K562 (cell line): ENCODE data around the gene ARHGDIB. TPM values are rescaled to one million over a fixed set of nuclear protein-coding genes. Genes with fewer than 3 reads are reported as not detected.
A peak's percentile ranks its signal among the peaks of the same experiment; 100 is the strongest.

Experiments used
- BHLHE40 ChIP-seq: IDR thresholded peaks from 2 replicates; pipeline ENCODE4 v1.6.1; 2011; ENCODE audit warnings: low read length, improper control_type of control experiment
- CHD4 ChIP-seq: fragments of 200-600 bp; sonication (generic); IDR thresholded peaks from 3 replicates; pipeline ENCODE4 v1.6.1; 2012; ENCODE audit warnings: low read depth, mild to moderate bottlenecking, mixed read lengths, low read length, inconsistent platforms; ENCODE audit not compliant: insufficient read depth, insufficient replicate concordance, poor library complexity, severe bottlenecking
- DIDO1 ChIP-seq: fragments of 450-650 bp; IDR thresholded peaks from 2 replicates; pipeline ENCODE4 v1.6.1; 2016; ENCODE audit warnings: low read depth, missing biosample characterization, missing genetic modification characterization
- GABPA ChIP-seq: fragments of 200-800 bp; sonication (Bioruptor generic); conservative IDR thresholded peaks from 2 replicates; pipeline ENCODE4 v1.6.1; 2016; ENCODE audit warnings: low read depth, missing genetic modification characterization, missing compliant biosample characterization
- GABPB1 ChIP-seq: sonication (generic); formaldehyde crosslinking; IDR thresholded peaks from 2 replicates; pipeline ENCODE4 v1.8.0; 2022; ENCODE audit warnings: mild to moderate bottlenecking, missing genetic modification reagents
- MYBL2 ChIP-seq, 2 experiments: fragments of 450-650 bp in 1 of 2; sonication (generic) in 1 of 2; formaldehyde crosslinking in 1 of 2; IDR thresholded peaks; 2 replicates each; pipeline versions ENCODE4 v1.6.1 to v1.8.1; 2017 to 2022; ENCODE audit warnings: borderline replicate concordance in 1 of 2, inconsistent platforms in 1 of 2, low read depth in 1 of 2, mild to moderate bottlenecking in 1 of 2, missing genetic modification reagents in 1 of 2, moderate library complexity in 1 of 2
- TBP ChIP-seq: optimal IDR thresholded peaks from 2 replicates; pipeline ENCODE3; 2011; ENCODE audit warnings: low read depth, low read length, improper control_type of control experiment
- ZNF431 ChIP-seq: sonication (generic); formaldehyde crosslinking; IDR thresholded peaks from 2 replicates; pipeline ENCODE4 v1.8.0; 2022; ENCODE audit warnings: mild to moderate bottlenecking, missing genetic modification reagents
- polyA plus RNA-seq, 8 experiments: library from polyadenylated mRNA; depleted of rRNA in 4 of 8; stranded (reverse) in 5 of 8; unstranded in 3 of 8; fragments of >200 nt; fragmentation: Nextera tagmentation in 2 of 8; fragmentation: Illumina TruSeq in 1 of 8; extraction: Ambion mirVana in 2 of 8; extraction: Trizol in 1 of 8; gene quantifications; 2 replicates each; pipeline versions ENCODE4 v1.2.1 to v1.2.3, GENCODE V29; 2011 to 2014; ENCODE audit warnings: inconsistent platforms in 1 of 8, missing spikeins in 1 of 8
- total RNA-seq, 7 experiments: library from RNA; depleted of rRNA in 6 of 7; stranded (reverse); fragments of >200 nt in 6 of 7; fragmentation: Illumina TruSeq in 2 of 7; extraction: Trizol in 2 of 7; gene quantifications; 2 replicates each; pipeline versions ENCODE4 v1.2.1 to v1.2.3, GENCODE V29; 2011 to 2021; ENCODE audit warnings: low replicate concordance in 1 of 7
- TF ChIP-seq, protein P1 (sequence below): sonication (generic); formaldehyde crosslinking; IDR thresholded peaks from 2 replicates; pipeline ENCODE4 v1.8.0; 2022; ENCODE audit warnings: missing genetic modification reagents, mild to moderate bottlenecking, borderline replicate concordance
- TF ChIP-seq, protein P2 (sequence below): fragments of 450-650 bp; IDR thresholded peaks from 2 replicates; pipeline ENCODE4 v1.6.1; 2016; ENCODE audit warnings: mild to moderate bottlenecking, moderate library complexity
- TF ChIP-seq, protein P3 (sequence below): sonication (generic); IDR thresholded peaks from 2 replicates; pipeline ENCODE4 v1.6.1; 2016

ARHGDIB gene
- total and polyA plus RNA-seq, 9 of the 15 experiments (the other 6 are each of a cell fraction or from before 2014, with no cell fraction given): 9.5 to 204 (median 116) TPM

DNA sequence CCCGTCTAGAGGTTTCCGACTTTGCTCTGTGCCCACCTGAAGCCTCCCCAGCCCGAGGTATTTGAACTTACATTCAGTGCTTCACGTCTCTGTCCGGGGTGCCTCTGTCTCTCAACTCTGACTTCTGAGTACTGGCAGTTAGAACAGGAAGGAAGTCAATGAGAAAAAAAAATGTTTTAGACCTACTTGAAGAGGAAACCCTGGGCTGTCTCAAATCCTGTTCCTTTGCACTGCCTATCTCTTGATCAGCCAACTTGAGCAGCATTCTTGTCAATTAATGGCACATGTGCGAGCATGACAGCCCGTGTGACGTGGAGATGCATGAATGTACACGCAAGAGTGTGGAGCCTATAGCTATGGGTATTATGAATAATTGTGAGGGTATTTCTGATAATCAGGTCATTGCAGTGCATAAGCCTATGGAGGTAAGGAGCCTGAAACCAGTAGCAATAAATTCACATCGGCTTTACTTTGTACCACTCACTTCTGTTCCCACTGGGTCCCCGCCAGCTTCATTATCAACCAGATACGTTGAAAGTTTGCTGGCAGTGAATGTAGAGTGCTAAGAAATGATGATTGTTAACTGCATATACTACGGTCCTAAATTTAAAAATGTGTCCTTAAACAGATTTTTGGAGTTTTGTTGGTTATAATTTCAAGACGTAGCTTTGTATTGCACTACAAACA, at the start of gene ARHGDIB (continued):
- TF ChIP-seq, protein P1, sequence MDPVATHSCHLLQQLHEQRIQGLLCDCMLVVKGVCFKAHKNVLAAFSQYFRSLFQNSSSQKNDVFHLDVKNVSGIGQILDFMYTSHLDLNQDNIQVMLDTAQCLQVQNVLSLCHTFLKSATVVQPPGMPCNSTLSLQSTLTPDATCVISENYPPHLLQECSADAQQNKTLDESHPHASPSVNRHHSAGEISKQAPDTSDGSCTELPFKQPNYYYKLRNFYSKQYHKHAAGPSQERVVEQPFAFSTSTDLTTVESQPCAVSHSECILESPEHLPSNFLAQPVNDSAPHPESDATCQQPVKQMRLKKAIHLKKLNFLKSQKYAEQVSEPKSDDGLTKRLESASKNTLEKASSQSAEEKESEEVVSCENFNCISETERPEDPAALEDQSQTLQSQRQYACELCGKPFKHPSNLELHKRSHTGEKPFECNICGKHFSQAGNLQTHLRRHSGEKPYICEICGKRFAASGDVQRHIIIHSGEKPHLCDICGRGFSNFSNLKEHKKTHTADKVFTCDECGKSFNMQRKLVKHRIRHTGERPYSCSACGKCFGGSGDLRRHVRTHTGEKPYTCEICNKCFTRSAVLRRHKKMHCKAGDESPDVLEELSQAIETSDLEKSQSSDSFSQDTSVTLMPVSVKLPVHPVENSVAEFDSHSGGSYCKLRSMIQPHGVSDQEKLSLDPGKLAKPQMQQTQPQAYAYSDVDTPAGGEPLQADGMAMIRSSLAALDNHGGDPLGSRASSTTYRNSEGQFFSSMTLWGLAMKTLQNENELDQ (CRISPR knock-in tag): no peak
- peak; percentile 47; the same call in 1 of the 2 replicates for TF ChIP-seq BHLHE40
- TF ChIP-seq ZNF431 (CRISPR knock-in tag): no peak
- TF ChIP-seq, protein P2, sequence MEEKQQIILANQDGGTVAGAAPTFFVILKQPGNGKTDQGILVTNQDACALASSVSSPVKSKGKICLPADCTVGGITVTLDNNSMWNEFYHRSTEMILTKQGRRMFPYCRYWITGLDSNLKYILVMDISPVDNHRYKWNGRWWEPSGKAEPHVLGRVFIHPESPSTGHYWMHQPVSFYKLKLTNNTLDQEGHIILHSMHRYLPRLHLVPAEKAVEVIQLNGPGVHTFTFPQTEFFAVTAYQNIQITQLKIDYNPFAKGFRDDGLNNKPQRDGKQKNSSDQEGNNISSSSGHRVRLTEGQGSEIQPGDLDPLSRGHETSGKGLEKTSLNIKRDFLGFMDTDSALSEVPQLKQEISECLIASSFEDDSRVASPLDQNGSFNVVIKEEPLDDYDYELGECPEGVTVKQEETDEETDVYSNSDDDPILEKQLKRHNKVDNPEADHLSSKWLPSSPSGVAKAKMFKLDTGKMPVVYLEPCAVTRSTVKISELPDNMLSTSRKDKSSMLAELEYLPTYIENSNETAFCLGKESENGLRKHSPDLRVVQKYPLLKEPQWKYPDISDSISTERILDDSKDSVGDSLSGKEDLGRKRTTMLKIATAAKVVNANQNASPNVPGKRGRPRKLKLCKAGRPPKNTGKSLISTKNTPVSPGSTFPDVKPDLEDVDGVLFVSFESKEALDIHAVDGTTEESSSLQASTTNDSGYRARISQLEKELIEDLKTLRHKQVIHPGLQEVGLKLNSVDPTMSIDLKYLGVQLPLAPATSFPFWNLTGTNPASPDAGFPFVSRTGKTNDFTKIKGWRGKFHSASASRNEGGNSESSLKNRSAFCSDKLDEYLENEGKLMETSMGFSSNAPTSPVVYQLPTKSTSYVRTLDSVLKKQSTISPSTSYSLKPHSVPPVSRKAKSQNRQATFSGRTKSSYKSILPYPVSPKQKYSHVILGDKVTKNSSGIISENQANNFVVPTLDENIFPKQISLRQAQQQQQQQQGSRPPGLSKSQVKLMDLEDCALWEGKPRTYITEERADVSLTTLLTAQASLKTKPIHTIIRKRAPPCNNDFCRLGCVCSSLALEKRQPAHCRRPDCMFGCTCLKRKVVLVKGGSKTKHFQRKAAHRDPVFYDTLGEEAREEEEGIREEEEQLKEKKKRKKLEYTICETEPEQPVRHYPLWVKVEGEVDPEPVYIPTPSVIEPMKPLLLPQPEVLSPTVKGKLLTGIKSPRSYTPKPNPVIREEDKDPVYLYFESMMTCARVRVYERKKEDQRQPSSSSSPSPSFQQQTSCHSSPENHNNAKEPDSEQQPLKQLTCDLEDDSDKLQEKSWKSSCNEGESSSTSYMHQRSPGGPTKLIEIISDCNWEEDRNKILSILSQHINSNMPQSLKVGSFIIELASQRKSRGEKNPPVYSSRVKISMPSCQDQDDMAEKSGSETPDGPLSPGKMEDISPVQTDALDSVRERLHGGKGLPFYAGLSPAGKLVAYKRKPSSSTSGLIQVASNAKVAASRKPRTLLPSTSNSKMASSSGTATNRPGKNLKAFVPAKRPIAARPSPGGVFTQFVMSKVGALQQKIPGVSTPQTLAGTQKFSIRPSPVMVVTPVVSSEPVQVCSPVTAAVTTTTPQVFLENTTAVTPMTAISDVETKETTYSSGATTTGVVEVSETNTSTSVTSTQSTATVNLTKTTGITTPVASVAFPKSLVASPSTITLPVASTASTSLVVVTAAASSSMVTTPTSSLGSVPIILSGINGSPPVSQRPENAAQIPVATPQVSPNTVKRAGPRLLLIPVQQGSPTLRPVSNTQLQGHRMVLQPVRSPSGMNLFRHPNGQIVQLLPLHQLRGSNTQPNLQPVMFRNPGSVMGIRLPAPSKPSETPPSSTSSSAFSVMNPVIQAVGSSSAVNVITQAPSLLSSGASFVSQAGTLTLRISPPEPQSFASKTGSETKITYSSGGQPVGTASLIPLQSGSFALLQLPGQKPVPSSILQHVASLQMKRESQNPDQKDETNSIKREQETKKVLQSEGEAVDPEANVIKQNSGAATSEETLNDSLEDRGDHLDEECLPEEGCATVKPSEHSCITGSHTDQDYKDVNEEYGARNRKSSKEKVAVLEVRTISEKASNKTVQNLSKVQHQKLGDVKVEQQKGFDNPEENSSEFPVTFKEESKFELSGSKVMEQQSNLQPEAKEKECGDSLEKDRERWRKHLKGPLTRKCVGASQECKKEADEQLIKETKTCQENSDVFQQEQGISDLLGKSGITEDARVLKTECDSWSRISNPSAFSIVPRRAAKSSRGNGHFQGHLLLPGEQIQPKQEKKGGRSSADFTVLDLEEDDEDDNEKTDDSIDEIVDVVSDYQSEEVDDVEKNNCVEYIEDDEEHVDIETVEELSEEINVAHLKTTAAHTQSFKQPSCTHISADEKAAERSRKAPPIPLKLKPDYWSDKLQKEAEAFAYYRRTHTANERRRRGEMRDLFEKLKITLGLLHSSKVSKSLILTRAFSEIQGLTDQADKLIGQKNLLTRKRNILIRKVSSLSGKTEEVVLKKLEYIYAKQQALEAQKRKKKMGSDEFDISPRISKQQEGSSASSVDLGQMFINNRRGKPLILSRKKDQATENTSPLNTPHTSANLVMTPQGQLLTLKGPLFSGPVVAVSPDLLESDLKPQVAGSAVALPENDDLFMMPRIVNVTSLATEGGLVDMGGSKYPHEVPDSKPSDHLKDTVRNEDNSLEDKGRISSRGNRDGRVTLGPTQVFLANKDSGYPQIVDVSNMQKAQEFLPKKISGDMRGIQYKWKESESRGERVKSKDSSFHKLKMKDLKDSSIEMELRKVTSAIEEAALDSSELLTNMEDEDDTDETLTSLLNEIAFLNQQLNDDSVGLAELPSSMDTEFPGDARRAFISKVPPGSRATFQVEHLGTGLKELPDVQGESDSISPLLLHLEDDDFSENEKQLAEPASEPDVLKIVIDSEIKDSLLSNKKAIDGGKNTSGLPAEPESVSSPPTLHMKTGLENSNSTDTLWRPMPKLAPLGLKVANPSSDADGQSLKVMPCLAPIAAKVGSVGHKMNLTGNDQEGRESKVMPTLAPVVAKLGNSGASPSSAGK: peak; percentile 74
- no peak for TF ChIP-seq GABPB1
- peak; percentile 34 for TF ChIP-seq TBP
- no peak for TF ChIP-seq MYBL2 (IDR thresholded peaks at IDR 0.05; ENCODE audit: low read depth)
- no peak for TF ChIP-seq MYBL2 (CRISPR knock-in tag; IDR thresholded peaks at IDR 0.05; ENCODE audit: borderline replicate concordance)
- TF ChIP-seq, protein P3, sequence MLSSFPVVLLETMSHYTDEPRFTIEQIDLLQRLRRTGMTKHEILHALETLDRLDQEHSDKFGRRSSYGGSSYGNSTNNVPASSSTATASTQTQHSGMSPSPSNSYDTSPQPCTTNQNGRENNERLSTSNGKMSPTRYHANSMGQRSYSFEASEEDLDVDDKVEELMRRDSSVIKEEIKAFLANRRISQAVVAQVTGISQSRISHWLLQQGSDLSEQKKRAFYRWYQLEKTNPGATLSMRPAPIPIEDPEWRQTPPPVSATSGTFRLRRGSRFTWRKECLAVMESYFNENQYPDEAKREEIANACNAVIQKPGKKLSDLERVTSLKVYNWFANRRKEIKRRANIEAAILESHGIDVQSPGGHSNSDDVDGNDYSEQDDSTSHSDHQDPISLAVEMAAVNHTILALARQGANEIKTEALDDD: 0 out of 2 replicates have a peak, but pooled peaks have one; percentile 20
- TF ChIP-seq CHD4: no peak
- TF ChIP-seq DIDO1 (tag): no peak
- peak; percentile 67 for TF ChIP-seq GABPA
